CD8-positive, alpha-beta memory T cell (primary cell): ENCODE results near the gene EHMT1. TPM values are rescaled to one million over a fixed set of nuclear protein-coding genes. Genes with fewer than 3 reads are reported as not detected.

Experiments used
- CTCF ChIA-PET: fragments of 350-600 bp; sonication (Branson Sonifier 250); formaldehyde crosslinking; loops from one replicate; lab custom pipeline; 2021; ENCODE audit warnings: antibody characterized with exemption; lab: Charles Lee
- POLR2A ChIA-PET: fragments of 350-600 bp; sonication (Branson Sonifier 250); formaldehyde crosslinking; loops from one replicate; lab custom pipeline; 2021; ENCODE audit warnings: antibody characterized with exemption; lab: Charles Lee
- DNase-seq, 5 donors: peaks; one replicate each; pipeline versions ENCODE4 v3.0.0 to v3.0.0-alpha.2; 2020 to 2022; ENCODE audit warnings: mixed read lengths in 1 of 5
- H3K27ac ChIP-seq: one replicate; pipeline ENCODE4 v1.7.0; 2013; ENCODE audit warnings: low read depth, mild to moderate bottlenecking, low read length, moderate library complexity
- H3K27me3 ChIP-seq: 2 replicates; pipeline ENCODE4 v1.7.0; 2013; ENCODE audit warnings: low read length, mild to moderate bottlenecking; ENCODE audit not compliant: insufficient read depth, poor library complexity, severe bottlenecking
- H3K36me3 ChIP-seq: 2 replicates; pipeline ENCODE4 v1.7.0; 2013; ENCODE audit warnings: mild to moderate bottlenecking, low read length, moderate library complexity; ENCODE audit not compliant: insufficient read depth
- H3K4me1 ChIP-seq: 2 replicates; pipeline ENCODE4 v1.7.0; 2013; ENCODE audit warnings: mild to moderate bottlenecking, low read length, moderate library complexity; ENCODE audit not compliant: insufficient read depth
- H3K4me3 ChIP-seq: 2 replicates; pipeline ENCODE4 v1.7.0; 2013; ENCODE audit warnings: mild to moderate bottlenecking, low read length
- H3K9me3 ChIP-seq: 2 replicates; pipeline ENCODE4 v1.7.0; 2013; ENCODE audit warnings: mild to moderate bottlenecking, low read length
- H3K27ac Mint-ChIP-seq, 8 donors: one replicate each; pipeline ENCODE4 v1.8.0; 2020 to 2021; ENCODE audit warnings: mixed read lengths in 8 of 8, mild to moderate bottlenecking in 6 of 8, inconsistent platforms in 3 of 8, moderate library complexity in 3 of 8
- H3K27me3 Mint-ChIP-seq, 2 donors: one replicate each; pipeline ENCODE4 v1.8.0; 2020 to 2021; ENCODE audit warnings: mixed read lengths in 2 of 2, mild to moderate bottlenecking in 1 of 2, moderate library complexity in 1 of 2
- H3K36me3 Mint-ChIP-seq, 3 donors: one replicate each; pipeline ENCODE4 v1.8.0; 2020 to 2021; ENCODE audit warnings: mixed read lengths in 3 of 3, inconsistent platforms in 1 of 3, mild to moderate bottlenecking in 1 of 3
- H3K4me1 Mint-ChIP-seq, 3 donors: one replicate each; pipeline ENCODE4 v1.8.0; 2020 to 2021; ENCODE audit warnings: mixed read lengths in 3 of 3, inconsistent platforms in 1 of 3, mild to moderate bottlenecking in 1 of 3
- H3K4me3 Mint-ChIP-seq, 7 donors: one replicate each; pipeline ENCODE4 v1.8.0; 2020 to 2021; ENCODE audit warnings: mixed read lengths in 7 of 7, mild to moderate bottlenecking in 6 of 7, moderate library complexity in 4 of 7, inconsistent platforms in 2 of 7
- H3K9me3 Mint-ChIP-seq, 5 donors: one replicate each; pipeline ENCODE4 v1.8.0; 2020 to 2022; ENCODE audit warnings: mixed read lengths in 5 of 5, mild to moderate bottlenecking in 3 of 5, moderate library complexity in 2 of 5, inconsistent platforms in 1 of 5
- polyA plus RNA-seq: library from polyadenylated mRNA; unstranded; fragments of 300-500 nt; fragmentation: Illumina TruSeq; gene quantifications from one replicate; pipeline ENCODE4 v1.2.3, GENCODE V29; 2021
- total RNA-seq, 2 experiments: library from RNA; stranded (reverse); gene quantifications; one replicate each; pipeline ENCODE4 v1.2.3, GENCODE V29; 2021

Gene EHMT1
- total and polyA plus RNA-seq, 3 experiments from 2014 or later: 37.0 to 74.6 (median 68.9) TPM

GRCh38 chr9:137586854-137587253 is 32.0 kb upstream of the EHMT1 start:
- Histone ChIP-seq H3K4me3 (no peak overlapping the region), H3K27me3 (no peaks in the 10 kb centered on the region), H3K36me3 (peaks cover 17% of the 10 kb centered on the region), H3K4me1 (peaks cover 15% of the 10 kb centered on the region), H3K27ac (no peak overlapping the region), H3K9me3 (no peaks in the 10 kb centered on the region)
- H3K27ac Mint-ChIP-seq: peak overlapping the region in 1 of 8 donors; percentile 67
- ChIA-PET POLR2A (no interaction called here), CTCF (interaction anchor here (1.0 kb wide), 1 partner anchor 8 kb away, joined by 7 read pairs; the partner anchor contains the start of gene DPH7)
- H3K4me3 Mint-ChIP-seq: no peak overlapping the region
- H3K36me3 Mint-ChIP-seq: peaks cover 4 to 61% (median 4%) of the 10 kb centered on the region in 3 donors
- no peak for DNase-seq
- H3K27me3 Mint-ChIP-seq: peaks cover 0 to 3% of the 10 kb centered on the region in 2 donors
- no peaks in the 10 kb centered on the region for H3K9me3 Mint-ChIP-seq
- H3K4me1 Mint-ChIP-seq: peaks cover 11 to 22% (median 11%) of the 10 kb centered on the region in 3 donors

GRCh38 chr9:137588311-137588710 is 30.5 kb upstream of the EHMT1 start:
- peak overlapping the region; percentile 54 to 91 (median 82) for H3K4me3 Mint-ChIP-seq
- H3K4me1 ChIP-seq: peaks cover 15% of the 10 kb centered on the region
- no peaks in the 10 kb centered on the region for H3K27me3 ChIP-seq
- H3K36me3 ChIP-seq: peaks cover 17% of the 10 kb centered on the region
- H3K27ac Mint-ChIP-seq: peak overlapping the region in 1 of 8 donors; percentile 67
- DNase-seq: no peak
- POLR2A ChIA-PET: interaction anchor here (1.8 kb wide), 1 partner anchor 30 kb away, joined by 4 read pairs; the partner anchor contains the start of gene EHMT1
- no peak overlapping the region for H3K27ac ChIP-seq
- no peaks in the 10 kb centered on the region for H3K9me3 Mint-ChIP-seq
- peaks cover 0 to 1% of the 10 kb centered on the region in 2 donors for H3K27me3 Mint-ChIP-seq
- H3K36me3 Mint-ChIP-seq: peaks cover 4 to 47% (median 4%) of the 10 kb centered on the region in 3 donors
- H3K4me1 Mint-ChIP-seq: peaks cover 11 to 22% (median 11%) of the 10 kb centered on the region in 3 donors
- H3K4me3 ChIP-seq: no peak overlapping the region
- CTCF ChIA-PET: interaction anchor here (1.5 kb wide), 1 partner anchor 9 kb away, joined by 10 read pairs; the partner anchor contains the start of gene DPH7
- no peaks in the 10 kb centered on the region for H3K9me3 ChIP-seq

GRCh38 chr9:137588891-137589290 is 29.9 kb upstream of the EHMT1 start:
- H3K36me3 Mint-ChIP-seq: peaks cover 4 to 42% (median 4%) of the 10 kb centered on the region in 3 donors
- DNase-seq: no peak
- ChIA-PET CTCF (interaction anchor here (0.6 to 1.5 kb wide), 2 partner anchors 10 to 14 kb away, joined by 3 to 10 read pairs; partner anchors contain the start of gene DPH7), POLR2A (interaction anchor here (1.8 kb wide), 1 partner anchor 30 kb away, joined by 4 read pairs; the partner anchor contains the start of gene EHMT1)
- Histone ChIP-seq H3K9me3 (no peaks in the 10 kb centered on the region), H3K36me3 (peaks cover 17% of the 10 kb centered on the region), H3K27me3 (no peaks in the 10 kb centered on the region), H3K4me1 (peaks cover 15% of the 10 kb centered on the region), H3K27ac (peak overlapping the region; percentile 57), H3K4me3 (no peak overlapping the region)
- peak overlapping the region; percentile 67 to 91 (median 83) for H3K4me3 Mint-ChIP-seq
- H3K27me3 Mint-ChIP-seq: no peaks in the 10 kb centered on the region
- no peaks in the 10 kb centered on the region for H3K9me3 Mint-ChIP-seq
- H3K27ac Mint-ChIP-seq: peak overlapping the region in 1 of 8 donors; percentile 84
- H3K4me1 Mint-ChIP-seq: peaks cover 11 to 22% (median 11%) of the 10 kb centered on the region in 3 donors

GRCh38 chr9:137589441-137590122 is 29.2 kb upstream of the EHMT1 start:
- Mint-ChIP-seq H3K4me3 (peak overlapping the region; percentile 81 to 91 (median 83)), H3K9me3 (no peaks in the 10 kb centered on the region), H3K27ac (peak overlapping the region in 3 of 8 donors; percentile 82 to 85 (median 84)), H3K36me3 (peaks cover 4 to 39% (median 4%) of the 10 kb centered on the region in 3 donors), H3K4me1 (peaks cover 11 to 22% (median 11%) of the 10 kb centered on the region in 3 donors), H3K27me3 (no peaks in the 10 kb centered on the region)
- peaks cover 15% of the 10 kb centered on the region for H3K4me1 ChIP-seq
- H3K9me3 ChIP-seq: no peaks in the 10 kb centered on the region
- DNase-seq: peak in 1 of 5 donors; percentile 24
- H3K27ac ChIP-seq: peak overlapping the region; percentile 57
- H3K36me3 ChIP-seq: peaks cover 17% of the 10 kb centered on the region
- CTCF ChIA-PET: interaction anchor here (0.6 to 1.8 kb wide), 3 partner anchors 11 to 13 kb away, joined by 3 to 10 read pairs (median 8); partner anchors contain the start of gene DPH7
- POLR2A ChIA-PET: interaction anchor here (1.2 to 1.8 kb wide), 2 partner anchors 15 to 29 kb away, joined by 4 to 8 read pairs; partner anchors contain the start of genes ARRDC1 and EHMT1
- H3K4me3 ChIP-seq: no peak overlapping the region
- H3K27me3 ChIP-seq: no peaks in the 10 kb centered on the region

- Mint-ChIP-seq H3K4me1 (peaks cover 11 to 22% (median 11%) of the 10 kb centered on the region in 3 donors), H3K36me3 (peaks cover 4 to 36% (median 4%) of the 10 kb centered on the region in 3 donors), H3K4me3 (peak overlapping the region in 1 of 7 donors; percentile 87), H3K27ac (no peak overlapping the region), H3K9me3 (no peaks in the 10 kb centered on the region), H3K27me3 (no peaks in the 10 kb centered on the region)
- POLR2A ChIA-PET: interaction anchor here (0.6 to 1.6 kb wide), 4 partner anchors 13 to 646 kb away, joined by 3 to 8 read pairs (median 6); partner anchors contain the start of genes ARRDC1 and EHMT1
- Histone ChIP-seq H3K27ac (no peak overlapping the region), H3K9me3 (no peaks in the 10 kb centered on the region), H3K4me1 (peaks cover 15% of the 10 kb centered on the region), H3K36me3 (peaks cover 17% of the 10 kb centered on the region), H3K27me3 (no peaks in the 10 kb centered on the region), H3K4me3 (no peak overlapping the region)
- CTCF ChIA-PET: interaction anchor here (1.8 to 2.6 kb wide), 2 partner anchors 11 to 29 kb away, joined by 8 read pairs; partner anchors contain the start of genes DPH7 and EHMT1
- no peak for DNase-seq
These were observed 28.7 kb upstream of the EHMT1 start for GRCh38 chr9:137590123-137590468.

GRCh38 chr9:137590469-137591383 is 28.1 kb upstream of the EHMT1 start, which contains the start of gene ZMYND19:
Gene ZMYND19, minus strand, starts transcription at chr9:137590512. Its CDS starts 249 bp downstream, at chr9:137590263.
- CTCF ChIA-PET: interaction anchor here (1.8 to 2.6 kb wide), 2 partner anchors 12 to 28 kb away, joined by 8 read pairs; partner anchors contain the start of genes DPH7 and EHMT1
- H3K4me3 ChIP-seq: peak within 1 kb of the TSS; percentile 39
- H3K4me3 Mint-ChIP-seq: peak within 1 kb of the TSS; percentile 91 to 99 (median 95)

GRCh38 chr9:137592767-137593166 is 26.0 kb upstream of the EHMT1 start:
- POLR2A ChIA-PET: no interaction called here
- no peak overlapping the region for H3K27ac ChIP-seq
- peak overlapping the region in 5 of 7 donors; percentile 21 to 79 (median 44) for H3K4me3 Mint-ChIP-seq
- H3K4me1 Mint-ChIP-seq: peaks cover 9 to 20% (median 11%) of the 10 kb centered on the region in 3 donors
- no peaks in the 10 kb centered on the region for H3K9me3 ChIP-seq
- peak overlapping the region in 2 of 8 donors; percentile 23 to 46 for H3K27ac Mint-ChIP-seq
- peaks cover 15% of the 10 kb centered on the region for H3K4me1 ChIP-seq
- H3K9me3 Mint-ChIP-seq: no peaks in the 10 kb centered on the region
- H3K36me3 Mint-ChIP-seq: peaks cover 0 to 11% (median 3%) of the 10 kb centered on the region in 3 donors
- no peak for DNase-seq
- H3K36me3 ChIP-seq: peaks cover 5% of the 10 kb centered on the region
- no peak overlapping the region for H3K4me3 ChIP-seq
- H3K27me3 ChIP-seq: no peaks in the 10 kb centered on the region
- H3K27me3 Mint-ChIP-seq: no peaks in the 10 kb centered on the region
- CTCF ChIA-PET: interaction anchor here (1.4 kb wide), 1 partner anchor 14 kb away, joined by 8 read pairs; the partner anchor contains the start of gene DPH7

More at GRCh38 chr9:137590469-137591383, 28.1 kb upstream of the EHMT1 start, which contains the start of gene ZMYND19:
- peak; percentile 85 to 91 (median 89) for DNase-seq
- Mint-ChIP-seq H3K36me3 (peaks cover 4 to 31% (median 4%) of the 10 kb centered on the region in 3 donors), H3K9me3 (no peaks in the 10 kb centered on the region), H3K27me3 (no peaks in the 10 kb centered on the region), H3K27ac (peak within 1 kb of the TSS; percentile 84 to 96 (median 94)), H3K4me1 (peaks cover 11 to 22% (median 11%) of the 10 kb centered on the region in 3 donors)
- POLR2A ChIA-PET: interaction anchor here (0.6 to 1.6 kb wide), 4 partner anchors 12 to 647 kb away, joined by 3 to 8 read pairs (median 6); partner anchors contain the start of genes ARRDC1 and EHMT1
- H3K27me3 ChIP-seq: no peaks in the 10 kb centered on the region
- peak within 1 kb of the TSS; percentile 59 for H3K27ac ChIP-seq
- peaks cover 17% of the 10 kb centered on the region for H3K36me3 ChIP-seq
- no peaks in the 10 kb centered on the region for H3K9me3 ChIP-seq
- peaks cover 15% of the 10 kb centered on the region for H3K4me1 ChIP-seq
